Globus pallidus (tissue), 1 donor: Measurements from ENCODE around the gene MLYCD.

Experiments used
- DNase-seq: peaks from one replicate; pipeline ENCODE4 v3.0.0-alpha.2; 2015; ENCODE audit warnings: low spot score

The MLYCD gene

GRCh38 chr16:83956336-83957289, 57.7 kb downstream of the MLYCD start:
- DNase-seq, result peak; percentile 60

DNA sequence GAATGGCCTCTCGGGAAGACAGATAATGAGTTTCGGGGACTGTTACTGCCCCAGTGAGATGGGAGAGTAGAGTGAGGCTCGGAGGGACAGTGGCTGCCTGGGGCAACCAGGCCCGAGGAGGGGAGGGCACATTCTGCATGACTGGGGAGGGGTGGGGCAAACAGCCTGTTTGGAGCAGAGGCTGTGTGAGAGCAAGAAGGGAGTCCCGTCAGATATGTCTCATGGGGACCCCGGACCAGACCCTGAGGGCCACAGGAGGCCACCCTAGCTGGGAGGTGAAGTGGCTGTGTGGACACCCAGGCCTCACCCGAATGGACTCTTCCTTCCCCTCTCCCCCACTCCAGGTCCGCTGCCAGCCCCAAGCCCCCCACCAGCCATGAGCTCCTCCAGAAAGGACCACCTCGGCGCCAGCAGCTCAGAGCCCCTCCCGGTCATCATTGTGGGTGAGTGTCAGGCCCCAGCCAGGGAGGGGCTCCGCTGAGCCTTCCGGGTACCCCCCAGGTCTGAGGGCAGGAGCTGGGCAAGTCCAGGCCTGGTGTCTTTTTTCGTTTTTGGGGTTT, 58.5 kb downstream of the MLYCD start:
- no peak for DNase-seq

DNA sequence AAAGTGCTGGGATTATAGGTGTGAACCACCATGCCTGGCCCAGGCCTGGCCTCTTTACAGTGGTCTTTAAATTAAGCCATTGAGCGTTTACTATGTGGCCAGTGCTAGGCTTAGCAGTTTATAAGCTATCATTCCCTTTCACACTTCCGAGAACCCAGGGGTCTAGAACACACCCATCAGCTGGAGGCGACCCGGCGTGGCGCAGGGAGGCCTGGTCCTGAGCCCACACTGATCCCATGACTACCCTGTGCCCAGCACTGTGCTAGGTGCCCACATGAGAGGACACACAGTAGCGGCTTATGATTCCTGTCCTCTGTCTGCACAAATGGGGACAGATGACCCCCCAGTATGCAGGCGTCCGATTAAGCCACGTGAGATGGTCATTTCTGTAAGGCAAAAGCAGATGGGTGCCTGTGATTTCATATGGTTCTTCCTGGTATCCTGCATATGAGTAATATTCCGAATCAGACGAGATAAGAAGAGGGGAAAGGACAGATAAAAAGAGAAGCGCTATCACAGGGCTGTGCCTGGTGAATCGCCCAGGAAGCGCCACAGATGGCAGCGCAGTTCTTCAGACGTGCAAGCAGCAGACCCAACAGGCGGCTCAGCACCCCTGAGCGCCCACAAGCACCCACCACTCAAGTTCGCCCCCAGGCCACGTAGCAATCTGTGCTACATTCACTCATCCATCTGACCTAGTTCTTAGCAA, 59.4 kb downstream of the MLYCD start:
- DNase-seq, result no peak

DNA sequence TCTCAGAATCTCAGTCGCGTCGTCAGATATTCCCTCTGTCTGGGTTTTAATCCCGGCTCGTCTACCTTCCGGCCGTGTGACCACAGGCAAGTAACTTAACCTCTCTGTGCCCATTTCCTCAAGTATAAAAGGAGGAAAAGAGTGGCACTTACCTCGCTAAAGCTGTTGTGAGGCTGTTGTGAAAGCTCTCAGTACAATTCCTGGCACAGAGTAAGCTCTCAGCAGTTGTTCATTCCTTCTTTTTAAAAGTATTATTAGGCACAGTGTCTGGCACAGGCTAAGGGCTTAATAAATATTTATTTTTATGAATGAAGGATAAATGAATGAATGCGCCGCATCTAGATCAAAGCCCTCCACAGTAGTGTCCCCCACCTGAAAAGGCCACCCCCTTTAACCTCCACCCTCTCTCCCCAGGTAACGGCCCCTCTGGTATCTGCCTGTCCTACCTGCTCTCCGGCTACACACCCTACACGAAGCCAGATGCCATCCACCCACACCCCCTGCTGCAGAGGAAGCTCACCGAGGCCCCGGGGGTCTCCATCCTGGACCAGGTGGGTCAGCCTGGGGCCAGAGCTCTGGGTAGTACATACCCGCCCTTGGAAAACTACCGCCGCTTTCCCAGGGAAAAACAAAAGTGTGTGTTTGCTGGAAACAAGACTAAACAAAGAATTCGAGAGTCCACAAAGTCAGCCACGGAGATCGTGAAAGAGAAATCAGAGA, 60.1 kb downstream of the MLYCD start:
- DNase-seq, result no peak

DNA sequence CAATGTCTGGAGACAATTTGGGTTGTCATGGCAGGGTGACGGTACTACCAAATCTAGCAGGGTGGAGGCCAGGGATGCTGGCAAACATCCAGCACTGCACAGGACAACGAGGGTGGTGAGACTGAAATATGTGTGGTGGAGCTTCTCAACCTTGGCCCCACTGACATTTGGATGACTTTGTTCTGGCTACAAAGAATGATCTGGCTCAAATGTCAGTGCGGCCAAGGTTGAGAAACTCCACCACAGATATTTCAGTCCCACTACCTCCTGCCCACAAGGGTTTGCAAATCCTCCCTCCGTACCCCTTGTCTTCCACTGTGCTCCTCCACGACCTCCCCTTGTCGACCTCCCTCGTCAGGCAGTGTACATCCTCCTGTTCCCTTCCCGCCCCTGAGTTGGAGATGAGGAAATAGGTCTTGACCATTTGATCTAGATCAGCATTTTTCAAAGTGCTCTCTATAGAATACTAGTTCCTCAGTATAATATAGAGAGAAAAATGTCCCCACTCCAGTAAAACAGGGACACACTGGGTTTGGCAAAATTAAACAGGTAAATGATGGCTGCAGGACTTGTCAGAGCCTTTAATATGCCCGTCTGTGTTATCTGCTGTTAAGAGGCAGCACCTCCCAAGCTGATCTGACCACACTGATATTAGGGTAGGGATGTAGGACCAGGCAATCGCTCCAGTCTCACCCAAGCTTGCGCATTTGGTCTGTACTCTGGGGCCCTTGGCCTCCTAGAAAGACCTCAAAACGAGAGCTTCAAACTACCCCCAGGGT, 60.9 kb downstream of the MLYCD start:
- DNase-seq, result no peak

- no peak for DNase-seq
Measured at GRCh38 chr16:83960521-83961249, 61.8 kb downstream of the MLYCD start.

- DNase-seq, result no peak
Measured at GRCh38 chr16:83961591-83961990, 62.7 kb downstream of the MLYCD start.

GRCh38 chr16:83963277-83964119, 64.6 kb downstream of the MLYCD start:
- no peak for DNase-seq

- DNase-seq, result no peak
Measured at GRCh38 chr16:83964684-83965443, 65.9 kb downstream of the MLYCD start.

- no peak for DNase-seq
Measured at GRCh38 chr16:83965444-83966152, 66.7 kb downstream of the MLYCD start.

GRCh38 chr16:83966153-83966696, 67.3 kb downstream of the MLYCD start:
- DNase-seq, result no peak

GRCh38 chr16:83967091-83967490, 68.2 kb downstream of the MLYCD start:
- DNase-seq, result no peak

DNA sequence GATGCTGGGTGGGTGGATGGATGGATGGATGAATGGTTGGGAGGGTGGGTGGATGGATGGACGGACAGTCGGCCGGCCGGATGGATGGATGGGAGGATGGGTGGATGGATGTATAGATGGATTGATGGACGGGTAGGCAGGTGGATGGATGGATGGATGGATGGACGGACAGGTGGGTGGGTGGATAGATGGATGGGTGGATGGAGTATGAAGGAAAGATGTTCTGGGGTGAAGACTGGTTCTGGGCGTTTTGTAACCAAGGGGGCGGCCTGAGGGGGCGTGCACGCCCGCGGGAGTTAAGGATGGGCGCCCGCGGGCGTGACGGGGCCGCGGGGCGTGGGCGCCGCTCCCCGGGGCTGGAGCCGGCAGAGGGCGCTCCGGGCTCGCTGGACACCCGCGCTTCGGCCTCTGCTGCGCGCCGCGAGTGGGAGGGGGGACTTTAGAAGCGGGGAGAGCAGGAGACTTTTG, 69.0 kb downstream of the MLYCD start, which contains the start of gene NECAB2:
Gene NECAB2, plus strand, starts transcription at position 407 of the 468 bp plus-strand sequence. CDS start 405 bp downstream, outside the sequence.
- DNase-seq, result peak; percentile 39

GRCh38 chr16:83968306-83968851, 69.5 kb downstream of the MLYCD start:
- DNase-seq, result no peak

GRCh38 chr16:83968891-83969649, 70.2 kb downstream of the MLYCD start:
- no peak for DNase-seq

DNA sequence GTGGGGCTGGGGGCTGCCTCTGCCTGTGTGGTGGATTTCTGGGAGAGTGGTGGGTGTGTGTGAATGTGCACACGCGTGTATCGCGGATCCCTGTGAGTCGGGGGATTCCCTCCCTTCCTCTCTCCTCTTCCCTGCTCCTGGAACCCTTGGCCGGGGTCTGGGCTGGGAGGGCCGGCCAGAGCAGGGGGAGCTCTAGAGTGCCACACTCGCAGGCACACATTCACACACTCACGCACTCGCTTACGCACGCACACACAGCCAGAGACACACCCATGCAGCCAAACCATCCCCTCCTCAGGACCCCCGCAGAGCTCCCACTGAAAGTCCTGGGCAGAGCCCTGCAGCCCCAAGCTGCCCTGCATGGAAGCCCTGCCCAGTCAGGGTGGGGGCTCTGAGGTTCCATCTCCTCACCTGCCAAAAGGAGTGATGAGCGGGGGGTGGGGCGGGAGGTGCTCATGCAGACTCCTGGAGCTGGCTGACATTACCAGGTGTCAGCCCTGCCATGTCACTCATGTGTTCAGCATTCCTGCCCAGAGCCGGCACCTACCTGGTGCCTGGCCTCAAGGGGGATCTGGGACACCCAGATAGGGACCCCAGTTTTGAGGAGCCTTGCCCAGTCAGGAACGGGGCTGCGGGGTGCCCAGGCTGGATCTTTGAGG, 71.0 kb downstream of the MLYCD start:
- no peak for DNase-seq
